Measurements from ENCODE around the gene SH2D4B. TPM values are rescaled to one million over a fixed set of nuclear protein-coding genes. Genes with fewer than 3 reads are reported as not detected.

SH2D4B gene
- total and polyA plus RNA-seq, 8 donors, result 0.09 to 0.37 (median 0.20) TPM

GRCh38 chr10:80583685-80584084 lies 46.0 kb downstream of the SH2D4B start:
- H3K4me1 ChIP-seq, result peaks cover 0 to 18% of the 10 kb centered on the region in 2 donors
- ATAC-seq, result no peak
- no peak for TF ChIP-seq CTCF (IDR thresholded peaks at IDR 0.05)
- intact Hi-C loops (cut with DNase I), result no loop called here
- no peaks in the 10 kb centered on the region for H3K36me3 ChIP-seq
- H3K4me3 ChIP-seq, result no peak overlapping the region
- DNase-seq, result no peak
- H3K27ac ChIP-seq, result no peak overlapping the region
- H3K27me3 ChIP-seq, result no peaks in the 10 kb centered on the region
- H3K9me3 ChIP-seq, result no peaks in the 10 kb centered on the region

GRCh38 chr10:80585812-80586211 lies 48.1 kb downstream of the SH2D4B start:
- Histone ChIP-seq H3K9me3 (no peaks in the 10 kb centered on the region), H3K4me1 (peaks cover 0 to 7% of the 10 kb centered on the region in 2 donors), H3K4me3 (no peak overlapping the region), H3K27ac (no peak overlapping the region), H3K27me3 (no peaks in the 10 kb centered on the region), H3K36me3 (no peaks in the 10 kb centered on the region)
- ATAC-seq (no peak), DNase-seq (no peak)
- TF ChIP-seq CTCF (IDR thresholded peaks at IDR 0.05), result no peak
- intact Hi-C loops (cut with DNase I), result no loop called here

GRCh38 chr10:80588546-80588945 lies 50.8 kb downstream of the SH2D4B start:
- peak; percentile 19 for ATAC-seq
- intact Hi-C loops (cut with DNase I), result no loop called here
- H3K27me3 ChIP-seq, result no peaks in the 10 kb centered on the region

GRCh38 chr10:80589726-80590373 lies 52.1 kb downstream of the SH2D4B start:
- DNase-seq (no peak), ATAC-seq (no peak)
- no peaks in the 10 kb centered on the region for H3K9me3 ChIP-seq
- H3K36me3 ChIP-seq, result no peaks in the 10 kb centered on the region
- no peaks in the 10 kb centered on the region for H3K27me3 ChIP-seq
- no peak overlapping the region for H3K27ac ChIP-seq
- TF ChIP-seq CTCF (IDR thresholded peaks at IDR 0.05), result no peak
- intact Hi-C loops (cut with DNase I), result loop anchor here in 1 of 2 donors (10.0 kb wide), 1 partner anchor 145 kb away; no protein-coding TSS in a partner anchor
- H3K4me3 ChIP-seq, result no peak overlapping the region
- H3K4me1 ChIP-seq, result no peaks in the 10 kb centered on the region

More at GRCh38 chr10:80588546-80588945, 50.8 kb downstream of the SH2D4B start:
- Histone ChIP-seq H3K4me1 (no peaks in the 10 kb centered on the region), H3K9me3 (no peaks in the 10 kb centered on the region), H3K27ac (no peak overlapping the region), H3K4me3 (no peak overlapping the region), H3K36me3 (no peaks in the 10 kb centered on the region)
- no peak for TF ChIP-seq CTCF (IDR thresholded peaks at IDR 0.05)
- no peak for DNase-seq

GRCh38 chr10:80590585-80591125 lies 53.0 kb downstream of the SH2D4B start:
- no peak for ATAC-seq
- no peak for DNase-seq
- TF ChIP-seq CTCF (IDR thresholded peaks at IDR 0.05), result no peak
- Histone ChIP-seq H3K36me3 (no peaks in the 10 kb centered on the region), H3K4me1 (no peaks in the 10 kb centered on the region), H3K9me3 (no peaks in the 10 kb centered on the region), H3K27me3 (no peaks in the 10 kb centered on the region), H3K4me3 (no peak overlapping the region), H3K27ac (no peak overlapping the region)
- intact Hi-C loops (cut with DNase I), result loop anchor here in 1 of 2 donors (10.0 kb wide), 1 partner anchor 146 kb away; no protein-coding TSS in a partner anchor

Measured in left lung (tissue), 10 donors.